Endothelial cell of umbilical vein (primary cell): ENCODE measurements around the gene PYGB. TPM values are rescaled to one million over a fixed set of nuclear protein-coding genes. Genes with fewer than 3 reads are reported as not detected.

Experiments
- BruUV-seq: library from RNA; stranded (reverse); fragments of 400-500 nt; replicated peaks from 2 replicates; lab custom pipeline; 2021; lab: Mats Ljungman, UMichigan
- CTCF ChIA-PET: fragments of 300-600, 350-600 bp; sonication (Branson Sonifier 250); formaldehyde crosslinking; loops from one replicate; lab custom pipeline; 2021; ENCODE audit warnings: antibody characterized with exemption, inconsistent platforms; lab: Charles Lee
- POLR2A ChIA-PET: fragments of 300-600, 350-600 bp; sonication (Branson Sonifier 250); formaldehyde crosslinking; loops from one replicate; lab custom pipeline; 2021; ENCODE audit warnings: antibody characterized with exemption, inconsistent platforms; lab: Charles Lee
- DNase-seq: peaks from one replicate; pipeline ENCODE4 v3.0.0-alpha.2; 2011; ENCODE audit warnings: low read depth, low spot score
- FAIRE-seq: peaks from 2 replicates; lab custom pipeline; 2011; peaks lifted over from hg19 to GRCh38; lab: Jason Lieb, UNC
- H2AFZ ChIP-seq: 2 replicates; pipeline ENCODE4 v1.6.0; 2012; ENCODE audit warnings: low read depth, low read length, control low read depth, inconsistent platforms
- H3K27ac ChIP-seq: 2 replicates; pipeline ENCODE4 v1.5.1; 2011; ENCODE audit warnings: low read depth, mild to moderate bottlenecking, control low read depth, low read length, moderate library complexity; ENCODE audit not compliant: insufficient read depth
- H3K27me3 ChIP-seq, 2 experiments: 2 replicates each; pipeline versions ENCODE4 v1.6.0 to v1.6.1; 2011; ENCODE audit warnings: low read length in 2 of 2, mixed read lengths in 1 of 2; ENCODE audit not compliant: control insufficient read depth in 2 of 2, insufficient read depth in 2 of 2
- H3K36me3 ChIP-seq, 2 experiments: 2 replicates in 1 of 2; 3 replicates in 1 of 2; pipeline ENCODE4 v1.5.1; 2011; ENCODE audit warnings: low read length in 2 of 2, mild to moderate bottlenecking in 1 of 2, moderate library complexity in 1 of 2; ENCODE audit not compliant: control insufficient read depth in 2 of 2, insufficient read depth in 2 of 2; ENCODE audit errors: extremely low read depth in 1 of 2
- H3K4me1 ChIP-seq: 3 replicates; pipeline ENCODE4 v1.5.1; 2011; ENCODE audit warnings: mild to moderate bottlenecking, low read length; ENCODE audit not compliant: control insufficient read depth, insufficient read depth; ENCODE audit errors: extremely low read depth
- H3K4me2 ChIP-seq: 2 replicates; pipeline ENCODE4 v1.6.1; 2011; ENCODE audit warnings: low read length, control low read depth, mixed read lengths; ENCODE audit not compliant: insufficient read depth
- H3K4me3 ChIP-seq, 3 experiments: fragments of 200-600 bp in 1 of 3; sonication (generic), shearing (Covaris generic) in 1 of 3; replicated peaks in 1 of 3; 2 replicates each; pipeline ENCODE4 v1.5.1; 2011 to 2016; ENCODE audit warnings: control low read depth in 3 of 3, low read length in 3 of 3, mild to moderate bottlenecking in 2 of 3, inconsistent platforms in 1 of 3, low read depth in 1 of 3, moderate library complexity in 1 of 3; ENCODE audit not compliant: insufficient read depth in 1 of 3
- H3K79me2 ChIP-seq: 2 replicates; pipeline ENCODE4 v1.6.0; 2012; ENCODE audit warnings: low read length, inconsistent platforms; ENCODE audit not compliant: control insufficient read depth, insufficient read depth
- H3K9ac ChIP-seq: replicated peaks from 2 replicates; pipeline ENCODE3; 2011; ENCODE audit warnings: low read length, control low read depth; ENCODE audit not compliant: insufficient read depth; ENCODE audit errors: extremely low read depth
- H3K9me1 ChIP-seq: replicated peaks from 3 replicates; pipeline ENCODE4 v1.6.0; 2011; ENCODE audit warnings: mild to moderate bottlenecking, low read length; ENCODE audit not compliant: control insufficient read depth, insufficient read depth; ENCODE audit errors: extremely low read depth
- H3K9me3 ChIP-seq: replicated peaks from 2 replicates; pipeline ENCODE4 v1.5.1; 2012; ENCODE audit warnings: low read length, inconsistent platforms; ENCODE audit not compliant: control insufficient read depth, insufficient read depth
- H4K20me1 ChIP-seq: replicated peaks from 2 replicates; pipeline ENCODE3; 2011; ENCODE audit warnings: mild to moderate bottlenecking, low read length; ENCODE audit not compliant: control insufficient read depth, insufficient read depth; ENCODE audit errors: extremely low read depth
- CTCF ChIP-seq, 2 donors: IDR thresholded peaks; 1 replicate in 1 of 2; 2 replicates in 1 of 2; pipeline ENCODE4 v1.5.1; 2011; ENCODE audit warnings: low read length in 2 of 2, mild to moderate bottlenecking in 2 of 2, moderate library complexity in 2 of 2, control low read depth in 1 of 2, inconsistent platforms in 1 of 2, low read depth in 1 of 2; ENCODE audit not compliant: insufficient read depth in 1 of 2; ENCODE audit errors: extremely low read depth in 1 of 2
- EZH2 ChIP-seq: IDR thresholded peaks from 2 replicates; pipeline ENCODE4 v1.6.1; 2012; ENCODE audit warnings: borderline replicate concordance, low read depth, mild to moderate bottlenecking, moderate library complexity, low read length, inconsistent platforms; ENCODE audit not compliant: severe bottlenecking
- FOS ChIP-seq: IDR thresholded peaks from 2 replicates; pipeline ENCODE4 v1.6.1; 2011; ENCODE audit warnings: mild to moderate bottlenecking, low read length, moderate library complexity, borderline replicate concordance; ENCODE audit not compliant: insufficient read depth
- GATA2 ChIP-seq: IDR thresholded peaks from 2 replicates; pipeline ENCODE4 v1.7.0; 2011; ENCODE audit warnings: low read depth, mild to moderate bottlenecking, moderate library complexity, mixed read lengths, low read length; ENCODE audit not compliant: insufficient read length, insufficient read depth
- JUN ChIP-seq: IDR thresholded peaks from 2 replicates; pipeline ENCODE4 v1.6.1; 2011; ENCODE audit warnings: borderline replicate concordance, low read depth; ENCODE audit not compliant: insufficient read length, insufficient read depth
- MAX ChIP-seq: IDR thresholded peaks from 2 replicates; pipeline ENCODE4 v1.6.1; 2011; ENCODE audit not compliant: insufficient read depth, insufficient read length
- MYC ChIP-seq: IDR thresholded peaks from one replicate; pipeline ENCODE4 v1.6.1; 2011; ENCODE audit warnings: mild to moderate bottlenecking, low read depth, low read length
- POLR2A ChIP-seq: IDR thresholded peaks from 2 replicates; pipeline ENCODE4 v1.6.1; 2012; ENCODE audit warnings: low read depth, mild to moderate bottlenecking, control low read depth, low read length
- POLR2AphosphoS5 ChIP-seq: IDR thresholded peaks from 2 replicates; pipeline ENCODE4 v1.6.1; 2012; ENCODE audit warnings: low read depth, mild to moderate bottlenecking, control low read depth, low read length, moderate library complexity; ENCODE audit not compliant: insufficient read depth
- dilution Hi-C: fragments of 300-500 bp; cut with MboI; formaldehyde crosslinking; loops from one replicate; pipeline ENCODE4 v1.15.0; 2019; ENCODE audit warnings: low sequenced_read_pairs; ENCODE audit not compliant: extremely low pct_ligation_motif_present
- intact Hi-C: fragments of 100-400 bp; cut with micrococcal nuclease; formaldehyde crosslinking; loops from one replicate; pipeline ENCODE4 v1.10.0; 2022
- polyA plus RNA-seq, 4 experiments: library from polyadenylated mRNA; depleted of rRNA in 3 of 4; stranded (reverse) in 3 of 4; unstranded in 1 of 4; fragments of >200 nt; gene quantifications; 2 replicates each; pipeline versions ENCODE4 v1.2.1 to v1.2.3, GENCODE V29; 2011 to 2012; ENCODE audit warnings: missing spikeins in 1 of 4
- total RNA-seq: library from RNA; stranded (reverse); gene quantifications from 2 replicates; pipeline ENCODE4 v1.2.3, GENCODE V29; 2021

PYGB gene
- total and polyA plus RNA-seq, 2 donors (not counting 3 experiments of a cell fraction or from before 2014, with no cell fraction given), result 36.1 to 60.2 TPM

- POLR2A ChIA-PET, result no interaction called here
- H3K9ac ChIP-seq, result no peak overlapping the region
These were observed 25.3 kb upstream of the PYGB start for GRCh38 chr20:25222461-25223178.

More at GRCh38 chr20:25222461-25223178, 25.3 kb upstream of the PYGB start:
- intact Hi-C loops, result no loop called here
- no peak overlapping the region for H3K27ac ChIP-seq
- peaks cover 18% of the 10 kb centered on the region for H3K4me1 ChIP-seq
- H3K36me3 ChIP-seq, result peaks cover 0 to 3% of the 10 kb centered on the region in 2 experiments
- no peak for FAIRE-seq
- H3K9me3 ChIP-seq, result no peaks in the 10 kb centered on the region
- no peaks in the 10 kb centered on the region for H3K79me2 ChIP-seq
- DNase-seq, result no peak
- no peak overlapping the region for H3K4me3 ChIP-seq
- H4K20me1 ChIP-seq, result no peaks in the 10 kb centered on the region
- no peak overlapping the region for H3K4me2 ChIP-seq
- CTCF ChIA-PET, result interaction anchor here (0.6 to 9.7 kb wide), 5 partner anchors 10 to 87 kb away, joined by 3 to 93 read pairs (median 4); partner anchors contain the start of gene PYGB
- dilution Hi-C loops, result no loop called here
- BruUV-seq, result no TSS peak
- no peak overlapping the region for H2AFZ ChIP-seq
- H3K9me1 ChIP-seq, result no peaks in the 10 kb centered on the region
- H3K27me3 ChIP-seq, result no peaks in the 10 kb centered on the region
- TF ChIP-seq POLR2A (no peak), FOS (no peak), EZH2 (no peak), GATA2 (no peak), CTCF (IDR thresholded peaks at IDR 0.05; ENCODE audit: extremely low read depth in 1 of 2, insufficient read depth in 1 of 2, low read depth in 1 of 2, low read length in 2 of 2) (no peak), JUN (no peak), MAX (no peak), POLR2AphosphoS5 (no peak), MYC (no peak)
